HG03108 (cell line): ENCODE results near the gene WLS.

Experiments used
- ATAC-seq: cut with Tn5 transposase; IDR thresholded peaks from one replicate; pipeline ENCODE4 v1.9.1; 2021; ENCODE audit warnings: moderate library complexity; ENCODE audit not compliant: unreplicated experiment

WLS gene

DNA sequence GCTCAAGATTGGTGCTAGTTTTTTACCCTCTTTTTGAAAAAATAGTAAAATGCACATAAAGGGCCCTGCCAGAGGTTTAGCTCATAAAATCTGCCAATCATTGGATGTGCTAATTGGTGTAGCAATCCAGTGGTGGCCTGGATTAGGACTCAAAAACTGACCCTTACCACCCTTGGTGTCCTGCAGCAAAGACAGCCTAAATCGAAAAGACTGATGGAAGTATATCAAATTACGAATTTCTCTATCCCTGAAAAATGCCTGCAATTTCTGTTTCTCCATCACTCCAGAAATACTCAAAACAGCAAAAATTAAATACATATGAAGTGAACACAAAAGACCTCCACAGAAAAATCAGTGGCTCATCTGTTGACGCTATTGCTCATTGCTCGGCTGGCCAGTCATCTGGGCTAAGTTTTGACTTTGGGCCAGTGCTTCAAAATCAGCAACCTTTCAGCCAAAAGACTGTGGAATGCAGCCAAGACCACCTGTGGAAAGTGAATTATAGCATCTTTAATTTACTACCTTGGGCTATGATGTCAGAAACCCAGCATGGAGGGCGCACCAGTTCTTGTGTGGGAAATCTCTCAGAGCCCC, 30.0 kb downstream of the WLS start:
- no peak for ATAC-seq

DNA sequence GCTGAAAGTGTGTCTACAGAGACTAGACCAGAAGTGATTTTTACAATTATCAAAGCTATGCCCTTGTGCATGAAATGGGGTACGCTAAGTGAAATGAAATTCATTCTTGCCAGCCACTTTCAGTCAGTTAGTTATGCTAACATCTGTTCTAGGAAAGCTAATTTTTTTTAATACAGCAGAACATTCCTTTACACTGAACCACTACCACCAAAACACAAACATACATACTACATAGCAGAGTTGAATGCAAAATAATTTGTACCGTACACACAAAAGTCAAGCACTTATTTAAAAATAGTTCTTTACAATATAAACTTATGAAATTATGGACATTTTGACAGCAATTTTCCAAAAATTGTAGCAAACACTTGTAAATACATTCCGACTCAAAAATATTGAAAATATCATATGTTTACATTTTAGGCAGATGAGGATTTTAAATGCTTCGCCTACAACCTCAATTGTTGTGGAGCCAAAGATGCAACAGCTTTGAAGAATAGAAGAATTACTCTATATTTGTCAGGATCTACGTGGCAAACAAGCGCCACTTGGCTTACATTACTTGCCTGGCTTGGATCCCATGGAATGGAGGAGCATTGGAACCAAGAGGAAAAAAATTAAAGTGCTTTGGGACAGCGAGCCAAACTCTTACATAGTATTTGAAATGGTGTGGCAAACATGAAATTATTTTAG, 30.6 kb downstream of the WLS start:
- ATAC-seq: no peak

DNA sequence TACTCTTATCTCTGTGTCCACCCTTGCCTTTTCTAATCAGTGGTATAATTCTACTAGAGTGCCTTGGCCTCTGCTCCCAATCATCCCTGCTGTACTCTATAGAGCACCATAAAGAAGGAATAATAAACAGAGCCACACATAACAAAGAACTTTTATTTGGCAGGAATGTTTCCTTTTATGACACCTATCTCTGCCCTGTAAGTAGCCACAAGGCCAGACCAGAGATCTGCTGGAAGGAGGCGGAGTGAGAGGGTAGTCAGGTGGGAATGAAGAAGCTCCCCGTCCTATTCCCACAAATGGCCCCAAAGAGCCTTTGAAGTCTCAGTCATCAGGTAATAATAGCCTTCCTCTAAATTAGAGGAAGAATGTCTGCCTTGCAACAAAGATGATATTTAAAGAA, 32.7 kb downstream of the WLS start:
- no peak for ATAC-seq

DNA sequence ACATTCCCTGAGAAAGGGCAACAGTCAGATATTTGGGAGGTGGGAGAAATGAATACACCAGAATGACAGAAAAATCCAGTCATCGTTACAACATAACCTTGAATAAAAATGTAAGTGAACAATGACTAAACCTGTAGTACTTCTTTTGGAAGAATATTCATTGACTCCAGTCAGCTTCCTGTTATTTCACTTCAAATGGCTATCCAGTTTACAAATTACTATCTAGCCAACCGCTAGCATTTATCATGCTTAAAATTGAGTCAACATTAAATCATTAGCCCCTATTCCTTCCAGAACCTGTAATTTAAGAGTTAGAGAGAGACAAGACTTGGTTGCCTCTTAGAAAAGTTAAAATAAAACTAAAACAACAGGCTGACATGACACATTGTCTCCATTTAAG, 33.6 kb downstream of the WLS start:
- ATAC-seq: no peak

DNA sequence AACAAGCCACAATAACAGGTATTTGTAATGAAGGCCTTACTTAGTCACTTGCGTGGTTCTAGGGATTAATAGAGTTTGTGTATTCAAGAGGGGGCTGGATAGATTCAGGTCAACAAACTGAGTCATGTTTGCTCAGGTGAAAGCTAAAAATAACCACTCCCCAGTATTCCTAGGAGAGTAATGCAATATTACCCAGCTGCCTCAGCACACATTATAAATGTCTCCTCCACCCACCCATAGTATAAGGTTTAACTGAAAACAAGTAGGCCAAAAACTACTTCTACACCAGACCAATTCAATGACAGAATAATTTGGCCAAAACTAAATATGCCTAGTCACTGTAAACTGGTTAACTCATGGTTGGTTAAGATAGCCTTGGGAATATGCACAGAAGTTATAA, 34.4 kb downstream of the WLS start:
- no peak for ATAC-seq

DNA sequence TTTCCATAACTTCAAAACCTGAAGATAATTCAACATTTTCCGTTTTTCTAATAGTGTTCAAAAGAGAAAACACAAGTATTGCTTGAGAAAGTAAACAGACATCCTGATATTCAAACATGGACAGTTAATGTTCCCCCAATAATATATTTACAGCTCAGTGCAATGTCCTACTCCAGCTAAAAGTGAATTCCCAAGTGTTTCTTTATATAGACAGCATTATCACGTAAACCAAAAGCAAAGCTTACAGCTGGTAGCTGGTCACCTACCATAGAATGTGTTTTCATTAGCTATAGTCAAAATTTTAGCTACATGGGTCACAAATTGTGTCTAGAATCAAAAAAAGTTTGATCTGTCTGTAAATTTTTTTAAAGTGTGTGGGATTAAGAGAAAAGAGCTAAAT, 34.9 kb downstream of the WLS start:
- no peak for ATAC-seq

DNA sequence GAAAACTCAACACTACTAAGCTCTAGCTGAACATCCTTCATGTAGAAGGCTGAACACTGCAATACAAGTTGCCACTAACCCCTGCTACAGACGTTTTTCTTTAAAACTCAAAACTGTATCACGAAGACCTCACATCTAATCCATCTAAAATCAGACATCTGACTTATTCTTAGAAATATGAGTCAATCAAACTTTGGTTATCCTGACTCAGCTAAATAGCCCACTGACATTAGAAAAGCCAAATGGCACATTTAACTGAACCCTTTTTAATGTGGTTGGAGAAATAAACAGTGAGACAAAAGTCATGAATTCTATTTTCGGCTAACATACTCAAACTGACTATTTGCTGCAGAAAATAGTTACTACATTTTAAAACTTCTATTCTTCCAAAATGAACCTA, 35.6 kb downstream of the WLS start:
- no peak for ATAC-seq

DNA sequence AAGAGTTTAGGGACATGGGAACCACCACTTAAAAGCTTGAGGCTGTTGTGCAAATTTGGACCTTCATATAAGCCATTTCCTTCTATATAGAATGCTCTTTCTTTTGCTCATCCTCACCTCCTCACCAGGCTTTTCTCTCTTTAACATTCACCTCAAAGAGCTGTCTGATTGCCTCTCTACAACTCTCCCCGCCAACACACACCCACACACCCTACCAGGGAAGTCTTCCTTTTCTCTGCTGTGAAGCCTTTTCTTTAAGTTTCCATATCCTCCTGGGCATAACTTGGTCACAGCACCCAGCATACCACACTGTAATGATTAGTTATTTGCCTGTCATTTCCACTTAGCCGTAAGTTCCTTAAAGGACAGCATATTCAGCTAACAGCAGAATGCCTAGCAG, 40.6 kb downstream of the WLS start:
- no peak for ATAC-seq

DNA sequence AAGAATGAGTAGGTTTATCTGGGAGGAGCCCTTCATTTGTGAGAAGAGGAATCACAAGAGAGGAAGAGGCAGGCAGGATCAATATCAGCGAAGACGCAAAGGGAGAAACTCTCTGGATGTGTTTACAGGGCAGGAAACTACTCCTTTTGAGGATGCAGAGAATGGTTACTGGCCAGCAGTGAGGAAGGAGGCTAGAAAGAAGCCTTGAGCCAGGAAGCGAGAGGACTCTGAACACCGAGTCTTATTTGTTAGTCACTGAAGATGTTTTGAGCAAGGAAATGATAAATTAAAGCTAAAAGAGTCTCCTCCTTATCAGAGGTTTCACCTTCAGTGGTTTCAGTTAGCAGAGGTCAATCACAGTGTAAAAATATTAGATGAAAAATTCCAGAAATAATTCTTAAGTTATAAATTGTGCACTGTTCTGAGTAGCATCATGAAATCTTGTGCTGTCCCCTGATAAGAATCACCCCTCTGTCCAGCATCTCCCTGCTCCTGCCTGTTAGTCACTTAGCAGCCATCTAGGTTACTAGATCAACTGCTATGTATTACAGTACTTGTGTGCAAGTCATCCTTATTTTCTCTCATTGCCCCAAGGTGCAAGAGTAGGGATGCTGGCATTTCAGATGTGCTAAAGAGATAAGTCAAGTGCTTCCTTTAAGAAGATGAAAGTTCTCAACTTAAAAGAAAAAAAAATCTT, 43.5 kb downstream of the WLS start:
- no peak for ATAC-seq

DNA sequence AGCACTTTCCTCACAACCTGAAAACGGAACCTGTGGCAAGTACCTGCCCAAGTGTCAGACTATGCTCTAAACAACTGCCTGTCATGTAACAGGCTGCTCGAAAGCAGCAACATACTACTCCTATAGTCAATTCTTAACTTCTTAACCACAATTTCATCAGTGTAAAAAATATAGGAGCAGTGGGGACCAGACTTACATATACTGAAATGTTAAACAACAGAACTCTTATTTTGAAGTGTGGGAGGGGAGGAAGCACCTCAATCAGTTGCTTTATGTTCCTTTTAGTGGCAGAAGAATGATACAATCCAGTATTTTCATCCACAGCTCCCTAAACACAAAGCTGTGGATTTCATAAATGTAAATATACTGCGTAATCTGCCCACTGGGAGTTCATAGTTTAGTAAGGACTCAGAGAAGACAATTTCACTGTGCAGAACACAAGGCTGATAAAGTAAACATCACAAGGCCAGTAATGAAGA, 44.2 kb downstream of the WLS start:
- ATAC-seq: no peak

DNA sequence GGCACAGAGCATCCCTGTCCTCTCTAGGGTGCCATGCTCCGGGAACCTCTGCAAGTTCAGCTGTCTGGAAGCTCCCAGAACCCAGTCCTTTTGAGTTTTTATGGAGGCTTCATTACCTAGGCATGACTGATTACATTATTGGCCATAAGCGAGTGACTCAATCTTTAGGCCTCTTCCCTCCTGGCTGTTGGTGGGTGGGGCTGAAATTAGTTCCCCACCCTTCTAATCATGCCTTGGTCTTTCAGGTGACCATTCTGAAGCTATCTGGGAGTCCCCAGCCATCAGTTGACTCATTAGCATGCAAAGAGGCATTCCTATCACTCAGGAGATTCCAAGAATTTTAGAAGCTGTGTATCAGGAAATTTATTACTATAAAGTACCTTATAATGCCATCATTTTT, 46.6 kb downstream of the WLS start:
- no peak for ATAC-seq

DNA sequence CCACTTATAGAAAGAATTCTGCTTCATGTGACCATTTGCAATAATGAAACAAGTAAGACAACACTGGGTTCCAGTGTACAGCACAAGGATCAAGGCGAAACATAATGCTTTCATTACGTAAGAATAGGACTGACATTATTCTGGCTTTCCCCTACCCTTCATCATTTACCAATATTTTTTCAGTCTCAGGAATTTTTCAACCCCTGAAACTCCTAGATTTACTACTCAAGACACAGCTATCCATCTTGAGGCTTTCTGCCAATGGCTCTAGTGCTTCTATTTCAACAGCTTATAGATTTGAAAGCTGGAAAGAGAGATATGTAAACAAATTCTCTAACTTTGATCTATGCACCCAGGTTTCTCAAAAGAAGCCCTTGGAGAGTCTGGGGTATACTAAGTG, 48.4 kb downstream of the WLS start:
- ATAC-seq: no peak

DNA sequence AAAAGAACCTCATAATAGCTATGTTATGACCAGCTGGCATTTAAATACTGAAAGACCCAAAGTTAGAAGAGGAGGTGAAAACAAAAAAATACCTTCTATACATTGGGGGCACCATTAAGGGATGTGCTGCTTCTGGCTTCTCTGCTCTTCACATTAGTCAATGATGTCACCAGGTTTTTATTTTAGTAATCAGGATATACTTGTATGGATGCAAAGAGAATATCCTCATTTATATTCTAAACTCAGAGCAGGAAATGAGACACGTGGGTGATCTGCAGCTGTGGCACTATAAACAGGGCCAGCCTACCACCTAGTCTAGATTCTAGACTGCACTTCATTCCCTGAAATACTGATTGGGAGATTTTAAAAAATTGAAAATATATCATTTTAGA, 51.2 kb downstream of the WLS start:
- ATAC-seq: peak; percentile 31

DNA sequence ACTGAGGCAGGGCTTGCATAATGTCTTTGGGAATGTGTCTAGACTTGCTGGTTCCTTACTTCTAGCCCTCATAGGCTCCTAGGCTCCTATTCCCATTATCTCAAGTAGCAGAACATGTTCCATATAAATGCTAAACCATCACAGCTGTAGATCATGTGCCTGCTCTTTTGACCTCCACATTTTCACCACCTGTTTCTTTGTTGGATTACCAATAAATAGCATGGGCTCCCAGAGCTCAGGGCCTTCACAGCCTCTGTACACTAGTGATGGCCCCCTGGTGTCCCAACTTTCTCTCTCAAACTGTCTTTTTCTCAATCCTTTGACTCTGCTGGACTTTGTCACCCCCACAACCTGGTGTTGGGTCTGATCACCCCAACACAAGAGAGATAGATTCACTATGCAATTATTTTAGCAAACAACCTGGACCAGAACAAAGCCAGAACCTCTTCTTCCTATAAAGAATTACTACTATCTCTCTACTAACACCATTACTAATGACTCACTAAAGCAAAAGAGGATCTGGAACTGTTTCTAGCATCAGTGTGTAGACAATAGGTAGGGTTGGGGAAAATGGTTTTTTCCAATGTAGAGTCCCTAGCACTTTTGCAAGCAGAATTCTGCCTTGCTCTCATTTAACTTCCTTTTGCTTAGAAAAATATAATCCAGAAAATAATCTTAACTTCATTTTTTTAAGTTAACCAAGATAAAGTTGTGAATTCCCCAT, 51.7 kb downstream of the WLS start:
- peak; percentile 47 for ATAC-seq

DNA sequence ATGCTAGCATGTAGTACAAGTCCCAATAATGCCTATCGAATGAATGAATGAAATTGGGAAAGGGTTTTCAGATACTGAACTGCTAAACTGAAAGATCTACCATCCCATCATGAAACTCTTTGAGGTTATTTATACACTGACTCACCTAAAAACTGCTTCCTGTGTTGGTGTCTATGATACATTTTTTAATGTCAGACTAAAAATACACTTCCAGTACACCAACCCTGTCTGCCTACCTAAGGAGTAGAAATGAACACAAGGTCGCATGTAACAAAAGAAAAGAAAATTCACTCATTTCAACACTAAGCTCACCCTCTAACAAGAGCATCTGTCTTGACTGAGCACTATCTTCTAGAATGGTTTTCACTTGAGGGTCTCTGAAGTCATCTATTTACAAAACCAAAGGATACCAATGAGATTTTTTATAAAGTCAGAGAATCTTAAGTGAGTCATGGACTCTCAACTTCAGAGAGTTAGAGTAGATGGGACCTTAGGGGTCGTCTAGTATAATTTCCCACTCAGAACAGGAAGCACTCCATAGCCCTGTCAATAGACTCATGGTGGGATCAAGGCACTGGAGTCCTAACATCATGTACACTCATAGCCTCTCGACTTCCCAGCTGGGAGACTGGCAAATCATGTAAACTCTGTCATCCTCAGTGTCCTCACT, 53.4 kb downstream of the WLS start:
- ATAC-seq: peak; percentile 54

DNA sequence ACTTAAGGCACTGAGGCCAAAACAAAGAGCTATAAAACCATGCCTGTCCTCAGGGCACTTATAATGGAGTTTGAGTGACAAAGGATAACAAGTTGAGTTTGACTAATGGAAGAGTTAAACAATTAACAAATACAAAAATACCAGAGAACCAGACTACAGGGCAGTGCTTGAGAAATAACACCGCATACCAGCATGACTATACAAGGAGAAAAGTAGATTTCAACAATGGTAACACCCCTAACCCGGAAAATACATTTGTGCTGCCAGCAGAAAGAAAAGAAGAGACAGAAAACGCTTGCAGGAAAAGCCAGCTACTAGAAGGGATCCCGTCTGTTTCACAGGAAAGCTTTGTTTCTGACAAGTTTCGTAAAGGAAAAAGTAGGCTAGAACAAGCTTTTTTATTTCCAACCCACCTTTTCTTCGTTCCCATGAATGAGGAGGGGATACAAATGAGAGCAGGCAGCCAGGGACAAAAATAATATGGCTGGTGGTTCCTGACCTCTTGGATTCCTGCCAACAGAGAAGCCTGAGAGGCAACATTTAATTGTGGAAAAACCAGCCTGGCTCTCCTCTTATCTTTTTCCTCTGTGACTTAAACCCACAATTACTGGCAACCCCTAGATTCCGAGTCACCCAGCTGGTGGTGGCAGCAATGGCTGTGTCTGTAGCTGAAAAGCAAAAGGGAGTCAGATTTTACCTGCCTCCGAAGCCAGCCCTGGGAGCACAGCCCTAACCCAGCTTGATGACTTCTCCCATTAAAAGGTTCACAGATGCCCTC, 56.5 kb downstream of the WLS start:
- no peak for ATAC-seq

DNA sequence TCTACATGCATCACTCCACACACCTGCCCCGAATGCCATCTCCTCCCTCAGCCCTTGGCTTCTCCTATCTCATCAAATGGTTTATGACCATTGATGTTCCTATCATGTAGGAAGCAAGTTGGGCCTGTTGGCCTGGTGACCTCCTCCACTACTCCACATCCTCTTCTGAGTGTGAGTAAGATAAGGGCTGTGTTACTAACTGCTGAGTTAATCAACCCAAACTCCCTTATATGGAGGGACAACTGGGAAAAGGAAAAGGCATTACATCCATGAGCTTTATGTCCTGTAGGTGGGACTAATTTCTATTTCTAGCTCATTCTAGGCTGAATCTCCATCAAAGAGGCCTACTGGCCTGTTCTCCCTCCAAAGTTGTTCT, 57.6 kb downstream of the WLS start:
- no peak for ATAC-seq

DNA sequence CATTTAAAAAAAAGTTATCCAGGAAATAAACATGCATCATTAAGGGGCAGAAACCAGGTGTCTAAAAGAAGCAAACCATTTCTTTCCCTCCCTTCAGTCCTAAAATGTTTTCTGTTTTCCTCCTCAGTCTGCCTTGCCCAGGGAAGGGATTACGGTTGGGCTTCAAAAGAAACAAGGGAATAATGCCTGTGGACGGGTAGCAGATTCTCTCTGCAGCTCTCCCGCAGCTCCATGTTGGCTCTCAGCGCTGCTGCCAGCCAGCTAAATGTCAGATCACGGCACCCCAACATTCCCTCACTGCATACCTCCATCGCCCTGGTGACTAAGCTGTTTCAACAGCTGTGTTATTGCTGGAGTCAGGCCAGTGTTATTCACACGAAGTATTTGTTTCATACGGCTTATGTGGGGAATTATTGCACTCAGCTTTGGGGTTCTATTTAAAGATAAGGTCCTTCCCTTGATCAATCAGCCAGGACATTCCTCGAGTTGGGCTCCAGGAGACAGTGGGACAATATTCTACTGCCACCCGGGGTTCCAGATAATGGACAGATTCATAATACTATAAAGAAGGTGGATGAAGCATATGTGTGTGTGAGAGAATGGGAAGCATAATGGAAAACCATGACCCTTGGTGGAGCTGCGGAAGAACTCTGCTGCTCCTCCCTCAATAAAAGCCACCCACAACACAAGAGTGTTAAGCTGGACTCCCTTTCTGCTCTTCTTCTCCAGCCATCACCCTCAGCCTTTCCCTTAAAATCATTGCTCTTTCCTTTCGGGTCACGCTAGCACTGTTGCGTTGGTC, 58.2 kb downstream of the WLS start:
- no peak for ATAC-seq

DNA sequence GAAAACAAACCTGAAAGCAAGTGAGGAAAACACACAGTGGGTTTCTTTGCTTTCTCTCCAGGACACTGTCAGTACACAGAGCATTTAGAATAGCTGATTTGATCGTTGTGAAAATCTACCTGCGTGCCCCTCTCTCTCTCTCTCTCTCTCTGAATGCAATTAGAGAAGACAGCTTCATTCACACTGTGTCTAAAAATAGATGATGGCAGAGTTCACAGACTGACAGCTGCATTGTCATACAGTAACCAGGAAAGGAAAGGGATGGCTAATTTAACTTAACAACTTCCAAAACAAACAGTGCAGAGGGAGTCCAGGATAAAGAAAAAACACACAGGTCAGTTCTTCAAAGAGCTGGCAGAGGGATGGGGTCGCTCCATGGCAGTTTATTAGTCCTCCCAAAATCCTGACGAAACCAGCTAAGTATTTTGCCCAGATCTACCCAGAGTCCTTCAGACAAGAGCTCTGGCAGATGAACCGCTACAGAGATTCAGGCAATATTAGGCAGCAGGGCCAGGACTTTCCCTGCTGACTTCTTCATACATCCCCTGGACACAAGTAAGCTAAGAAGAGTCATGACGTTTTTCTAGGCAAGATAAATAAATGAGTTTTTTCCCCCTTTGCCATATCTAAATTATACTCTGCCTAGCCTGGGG, 58.9 kb downstream of the WLS start:
- no peak for ATAC-seq
